ENCODE data around the gene CRYBB1. TPM values are rescaled to one million over a fixed set of nuclear protein-coding genes. Genes with fewer than 3 reads are reported as not detected.

The CRYBB1 gene
- polyA plus RNA-seq, 3 donors: 0.33 to 1.6 (median 0.78) TPM

DNA sequence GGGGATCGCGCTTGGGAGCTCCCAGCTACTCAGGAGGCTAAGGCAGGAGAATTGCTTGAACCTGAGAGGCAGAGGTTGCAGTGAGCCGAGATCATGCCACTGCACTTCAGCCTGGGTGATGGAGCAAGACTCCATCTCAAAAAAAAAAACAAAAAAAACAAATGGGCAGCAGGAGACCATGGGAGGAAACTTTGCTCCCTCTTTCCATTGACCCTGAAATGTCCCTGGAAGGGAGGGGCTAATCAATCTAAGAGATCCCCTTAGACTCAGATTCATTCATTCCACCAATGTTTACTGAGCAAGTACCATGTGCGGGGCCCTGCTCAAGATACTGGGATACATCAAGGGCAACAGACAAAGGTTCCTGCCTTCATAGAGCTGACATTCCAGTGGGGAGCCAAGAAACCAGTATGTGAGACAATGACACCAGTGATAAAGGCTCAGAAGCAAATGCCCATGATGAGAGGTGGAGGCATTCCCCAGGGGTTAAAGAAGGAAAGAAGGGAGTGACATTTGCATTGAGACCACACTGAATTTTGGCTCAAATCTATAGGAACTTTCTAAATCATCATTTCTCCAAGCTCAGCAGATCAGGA is 67.8 kb downstream of the CRYBB1 start:
- Histone ChIP-seq H3K4me3 (replicated peaks in 1 of 3; ENCODE audit: low read depth in 2 of 3, low read length in 3 of 3) (no peak overlapping the region), H3K4me2 (replicated peaks; ENCODE audit: extremely low read depth, low read length, poor library complexity, severe bottlenecking) (no peak overlapping the region), H3K27me3 (ENCODE audit: control insufficient read depth in 2 of 2, insufficient read depth in 2 of 2, low read length in 2 of 2) (no peaks in the 10 kb centered on the region), H3K79me2 (ENCODE audit: insufficient read depth, low read length) (peaks cover 90% of the 10 kb centered on the region), H3K36me3 (replicated peaks in 1 of 2; ENCODE audit: control insufficient read depth in 1 of 2, insufficient read depth in 2 of 2, low read length in 2 of 2) (peaks cover 0 to 38% of the 10 kb centered on the region in 2 donors), H3K9me3 (replicated peaks in 1 of 2; ENCODE audit: control insufficient read depth in 1 of 2, insufficient read depth in 1 of 2, low read length in 2 of 2) (no peaks in the 10 kb centered on the region), H4K20me1 (ENCODE audit: insufficient read depth, low read length) (peaks cover 91% of the 10 kb centered on the region), H3K4me1 (ENCODE audit: control insufficient read depth in 1 of 2, insufficient read depth in 2 of 2, low read length in 2 of 2) (peaks cover 12 to 19% of the 10 kb centered on the region in 2 donors), H3K9ac (ENCODE audit: insufficient read depth, low read length, poor library complexity, severe bottlenecking) (no peak overlapping the region), H3K27ac (ENCODE audit: low read depth in 1 of 2, low read length in 2 of 2) (no peak overlapping the region), H2AFZ (ENCODE audit: insufficient read depth, low read depth, low read length, poor library complexity, severe bottlenecking) (no peak overlapping the region)
- Mint-ChIP-seq H3K27me3 (ENCODE audit: low read depth in 3 of 3) (peaks cover 0 to 2% (median 0%) of the 10 kb centered on the region in 3 donors), H3K4me3 (no peak overlapping the region), H3K36me3 (peaks cover 28 to 59% of the 10 kb centered on the region in 2 donors), H3K4me1 (peaks cover 21% of the 10 kb centered on the region), H3K27ac (peak overlapping the region in 3 of 7 donors; percentile 13 to 47 (median 32)), H3K9me3 (peaks cover 0 to 2% (median 0%) of the 10 kb centered on the region in 7 donors)
- intact Hi-C loops (cut with micrococcal nuclease): no loop called here
- no peak for DNase-seq
- 80% methylated on average over 1 of the region's 4 CpGs for WGBS (ENCODE audit: insufficient coverage)
- TF ChIP-seq, protein P1, sequence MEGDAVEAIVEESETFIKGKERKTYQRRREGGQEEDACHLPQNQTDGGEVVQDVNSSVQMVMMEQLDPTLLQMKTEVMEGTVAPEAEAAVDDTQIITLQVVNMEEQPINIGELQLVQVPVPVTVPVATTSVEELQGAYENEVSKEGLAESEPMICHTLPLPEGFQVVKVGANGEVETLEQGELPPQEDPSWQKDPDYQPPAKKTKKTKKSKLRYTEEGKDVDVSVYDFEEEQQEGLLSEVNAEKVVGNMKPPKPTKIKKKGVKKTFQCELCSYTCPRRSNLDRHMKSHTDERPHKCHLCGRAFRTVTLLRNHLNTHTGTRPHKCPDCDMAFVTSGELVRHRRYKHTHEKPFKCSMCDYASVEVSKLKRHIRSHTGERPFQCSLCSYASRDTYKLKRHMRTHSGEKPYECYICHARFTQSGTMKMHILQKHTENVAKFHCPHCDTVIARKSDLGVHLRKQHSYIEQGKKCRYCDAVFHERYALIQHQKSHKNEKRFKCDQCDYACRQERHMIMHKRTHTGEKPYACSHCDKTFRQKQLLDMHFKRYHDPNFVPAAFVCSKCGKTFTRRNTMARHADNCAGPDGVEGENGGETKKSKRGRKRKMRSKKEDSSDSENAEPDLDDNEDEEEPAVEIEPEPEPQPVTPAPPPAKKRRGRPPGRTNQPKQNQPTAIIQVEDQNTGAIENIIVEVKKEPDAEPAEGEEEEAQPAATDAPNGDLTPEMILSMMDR (IDR thresholded peaks at IDR 0.05): no peak

Small RNA genes lying within 50 kb of the gene (small RNA-seq; reads per million reads assigned to genes)
- 3.1 reads per million, percentile 24 among the genes with 10 or more reads in this experiment for gene MIR548J (ENCODE audit: insufficient read length, low read depth)
- gene RF01874 (ENCODE audit: insufficient read length, low read depth): not detected

Other genes with a start within 250 kb of the CRYBB1 start
- gene ASPHD2, start 188.8 kb downstream of the CRYBB1 start, polyA plus RNA-seq: 1 to 10 TPM; 2.6 to 6.2 (median 4.1) TPM
- 10 to 100 TPM in 1 of 3 donors, 1 to 10 TPM in 2; 5.7 to 21.6 (median 7.5) TPM for gene HPS4, start 134.2 kb downstream of the CRYBB1 start, polyA plus RNA-seq
- gene SRRD, start 134.2 kb downstream of the CRYBB1 start, polyA plus RNA-seq: 10 to 100 TPM in 2 of 3 donors, 1 to 10 TPM in 1; 3.7 to 15.0 (median 10.0) TPM
- gene TFIP11, start 105.6 kb downstream of the CRYBB1 start, polyA plus RNA-seq: 10 to 100 TPM; 10.1 to 25.5 (median 19.8) TPM
- 10 to 100 TPM; 62.8 to 83.8 (median 69.5) TPM for gene TPST2, start 27.9 kb downstream of the CRYBB1 start, polyA plus RNA-seq
- not detected for gene CRYBA4, start 3.9 kb upstream of the CRYBB1 start, polyA plus RNA-seq
- gene MIAT, start 39.6 kb upstream of the CRYBB1 start, polyA plus RNA-seq: under 1 TPM; 0.02 to 0.17 (median 0.03) TPM

Measured in CD14-positive monocyte (primary cell).